H1 (cell line): ENCODE results near the gene ANKS1B. TPM values are rescaled to one million over a fixed set of nuclear protein-coding genes. Genes with fewer than 3 reads are reported as not detected.

Experiments used
- CTCF ChIA-PET: fragments of 300-600 bp; sonication (Branson Sonifier 250); formaldehyde crosslinking; loops from one replicate; lab custom pipeline; 2021; ENCODE audit not compliant: partially characterized antibody; lab: Charles Lee
- POLR2A ChIA-PET: fragments of 300-600 bp; sonication (Branson Sonifier 250); formaldehyde crosslinking; loops from one replicate; lab custom pipeline; 2021; ENCODE audit warnings: inconsistent platforms; ENCODE audit not compliant: partially characterized antibody; lab: Charles Lee
- DNase-seq, 2 experiments: peaks; one replicate each; pipeline versions ENCODE4 v3.0.0 to v3.0.0-alpha.2; 2010 to 2022; ENCODE audit warnings: low spot score in 2 of 2, low read depth in 1 of 2, mixed read lengths in 1 of 2
- FAIRE-seq: peaks from 2 replicates; lab custom pipeline; 2011; peaks lifted over from hg19 to GRCh38; lab: Jason Lieb, UNC
- H2AFZ ChIP-seq: 2 replicates; pipeline ENCODE4 v1.8.1; 2012; ENCODE audit warnings: low read length, inconsistent platforms
- H2AK5ac ChIP-seq: 2 replicates; pipeline ENCODE4 v1.6.1; 2013; ENCODE audit warnings: low read depth, low read length
- H2BK120ac ChIP-seq: replicated peaks from 2 replicates; pipeline ENCODE3; 2013; ENCODE audit warnings: low read depth, low read length, inconsistent platforms
- H2BK12ac ChIP-seq: 2 replicates; pipeline ENCODE4 v1.6.1; 2013; ENCODE audit warnings: low read depth, low read length
- H2BK15ac ChIP-seq: 2 replicates; pipeline ENCODE4 v1.6.1; 2013; ENCODE audit warnings: low read length
- H2BK20ac ChIP-seq: 2 replicates; pipeline ENCODE4 v1.6.1; 2013; ENCODE audit warnings: low read length
- H2BK5ac ChIP-seq: 2 replicates; pipeline ENCODE4 v1.6.1; 2013; ENCODE audit warnings: low read depth, low read length
- H3K14ac ChIP-seq: 2 replicates; pipeline ENCODE4 v1.6.1; 2013; ENCODE audit warnings: inconsistent platforms; ENCODE audit not compliant: insufficient read length
- H3K18ac ChIP-seq: 2 replicates; pipeline ENCODE4 v1.6.1; 2013; ENCODE audit warnings: low read length; ENCODE audit errors: extremely low read depth
- H3K23ac ChIP-seq: 2 replicates; pipeline ENCODE4 v1.6.1; 2013; ENCODE audit warnings: inconsistent platforms; ENCODE audit not compliant: insufficient read length
- H3K23me2 ChIP-seq: 2 replicates; pipeline ENCODE4 v1.6.1; 2013; ENCODE audit warnings: low read depth, low read length
- H3K27ac ChIP-seq: 2 replicates; pipeline ENCODE4 v1.6.1; 2011; ENCODE audit warnings: low read depth, low read length, inconsistent platforms
- H3K27me3 ChIP-seq, 4 experiments: replicated peaks in 1 of 4; 1 replicate in 1 of 4; 2 replicates in 3 of 4; pipeline versions ENCODE4 v1.6.1 to v1.8.1; 2011 to 2013; ENCODE audit warnings: low read length in 3 of 4, mild to moderate bottlenecking in 3 of 4, inconsistent platforms in 2 of 4, mixed read lengths in 2 of 4, moderate library complexity in 1 of 4; ENCODE audit not compliant: control insufficient read depth in 3 of 4, insufficient read depth in 3 of 4; ENCODE audit errors: extremely low read depth in 1 of 4
- H3K36me3 ChIP-seq, 4 experiments: 2 replicates each; pipeline versions ENCODE4 v1.6.1 to v1.8.1; 2011 to 2013; ENCODE audit warnings: mild to moderate bottlenecking in 4 of 4, low read length in 3 of 4, moderate library complexity in 2 of 4, control low read depth in 1 of 4, inconsistent platforms in 1 of 4; ENCODE audit not compliant: insufficient read depth in 4 of 4, control insufficient read depth in 2 of 4
- H3K4ac ChIP-seq: replicated peaks from 2 replicates; pipeline ENCODE3; 2013; ENCODE audit warnings: low read length, low read depth, mixed read lengths, inconsistent platforms; ENCODE audit not compliant: insufficient read length
- H3K4me1 ChIP-seq, 4 experiments: replicated peaks in 1 of 4; 1 replicate in 1 of 4; 2 replicates in 3 of 4; pipeline versions ENCODE4 v1.6.1 to v1.8.1; 2011 to 2013; ENCODE audit warnings: low read length in 3 of 4, inconsistent platforms in 2 of 4, mixed read lengths in 1 of 4; ENCODE audit not compliant: insufficient read depth in 4 of 4, control insufficient read depth in 3 of 4
- H3K4me2 ChIP-seq, 2 experiments: 2 replicates each; pipeline versions ENCODE4 v1.6.1 to v1.8.1; 2011 to 2013; ENCODE audit warnings: low read depth in 2 of 2, low read length in 2 of 2, control low read depth in 1 of 2, inconsistent platforms in 1 of 2, mild to moderate bottlenecking in 1 of 2; ENCODE audit not compliant: insufficient read depth in 1 of 2
- H3K4me3 ChIP-seq, 4 experiments: fragments of 200-600, 300-600 bp in 1 of 4; sonication (generic), shearing (Covaris generic), sonication (Bioruptor Twin) in 1 of 4; 2 replicates each; pipeline versions ENCODE4 v1.5.1 to v1.8.1; 2011 to 2016; ENCODE audit warnings: low read length in 4 of 4, low read depth in 3 of 4, control low read depth in 2 of 4, inconsistent platforms in 2 of 4, mild to moderate bottlenecking in 2 of 4, mixed read lengths in 1 of 4, moderate library complexity in 1 of 4; ENCODE audit not compliant: insufficient read depth in 2 of 4; ENCODE audit errors: extremely low read depth in 1 of 4
- H3K56ac ChIP-seq: replicated peaks from 2 replicates; pipeline ENCODE3; 2013; ENCODE audit warnings: low read depth, mild to moderate bottlenecking, mixed read lengths, low read length, inconsistent platforms; ENCODE audit not compliant: insufficient read length
- H3K79me1 ChIP-seq: 2 replicates; pipeline ENCODE4 v1.6.1; 2013; ENCODE audit warnings: low read depth, low read length, control low read depth
- H3K79me2 ChIP-seq, 2 experiments: 2 replicates each; pipeline versions ENCODE4 v1.6.1 to v1.8.1; 2012 to 2013; ENCODE audit warnings: low read length in 2 of 2, mild to moderate bottlenecking in 2 of 2, inconsistent platforms in 1 of 2; ENCODE audit not compliant: insufficient read depth in 2 of 2, control insufficient read depth in 1 of 2
- H3K9ac ChIP-seq, 4 experiments: replicated peaks in 1 of 4; 1 replicate in 1 of 4; 2 replicates in 3 of 4; pipeline versions ENCODE4 v1.6.1 to v1.8.1; 2011 to 2013; ENCODE audit warnings: low read depth in 3 of 4, low read length in 3 of 4, control low read depth in 2 of 4, mild to moderate bottlenecking in 2 of 4, moderate library complexity in 2 of 4, inconsistent platforms in 1 of 4; ENCODE audit errors: extremely low read depth in 1 of 4
- H3K9me3 ChIP-seq, 2 experiments: 2 replicates each; pipeline versions ENCODE4 v1.6.1 to v1.8.1; 2012 to 2013; ENCODE audit warnings: mild to moderate bottlenecking in 2 of 2, moderate library complexity in 2 of 2, control low read depth in 1 of 2, inconsistent platforms in 1 of 2, low read depth in 1 of 2, low read length in 1 of 2, mixed read lengths in 1 of 2; ENCODE audit not compliant: insufficient read depth in 2 of 2
- H4K20me1 ChIP-seq, 2 experiments: replicated peaks in 1 of 2; 2 replicates each; pipeline versions ENCODE3 to v1.8.1; 2011 to 2013; ENCODE audit warnings: inconsistent platforms in 2 of 2, low read length in 2 of 2, mild to moderate bottlenecking in 1 of 2; ENCODE audit not compliant: insufficient read depth in 2 of 2, control insufficient read depth in 1 of 2
- H4K5ac ChIP-seq: 2 replicates; pipeline ENCODE4 v1.6.1; 2013; ENCODE audit warnings: low read length, low read depth, mixed read lengths, inconsistent platforms; ENCODE audit not compliant: insufficient read length
- H4K8ac ChIP-seq: 2 replicates; pipeline ENCODE4 v1.8.0; 2013; ENCODE audit warnings: mild to moderate bottlenecking, moderate library complexity, low read length, inconsistent platforms; ENCODE audit not compliant: insufficient read depth; ENCODE audit errors: extremely low read depth
- H4K91ac ChIP-seq: replicated peaks from 2 replicates; pipeline ENCODE3; 2013; ENCODE audit warnings: low read length, mixed read lengths, inconsistent platforms; ENCODE audit not compliant: insufficient read length
- MAFK ChIP-seq: IDR thresholded peaks from 2 replicates; pipeline ENCODE4 v1.6.1; 2012; ENCODE audit warnings: low read depth, mild to moderate bottlenecking, improper control_type of control experiment, low read length
- POLR2AphosphoS5 ChIP-seq: IDR thresholded peaks from 2 replicates; pipeline ENCODE4 v1.6.1; 2011; ENCODE audit warnings: low read depth, low read length
- WGBS, 2 experiments: shearing (Covaris generic) in 1 of 2; methylation state at CpG; one replicate each; pipeline versions ENCODE4 v1.1.6 to v1.1.7; 2013 to 2015; ENCODE audit warnings: low lambda C conversion rate in 2 of 2, mixed read lengths in 2 of 2, inconsistent platforms in 1 of 2, low coverage in 1 of 2, missing lambda C conversion rate in 1 of 2; ENCODE audit not compliant: insufficient replicate concordance in 2 of 2, insufficient coverage in 1 of 2, insufficient read length in 1 of 2; ENCODE audit errors: extremely low coverage in 1 of 2, missing lambda C conversion rate in 1 of 2; 5-methylcytosine and 5-hydroxymethylcytosine counted together
- polyA plus RNA-seq, 7 experiments: library from polyadenylated mRNA; depleted of rRNA in 3 of 7; stranded (reverse) in 5 of 7; unstranded in 2 of 7; fragments of >200 nt in 5 of 7; fragments of 200-250 nt in 2 of 7; gene quantifications; 1 replicate in 5 of 7; 2 replicates in 1 of 7; 4 replicates in 1 of 7; pipeline versions ENCODE4 v1.2.1 to v1.2.3, GENCODE V29; 2011 to 2013; ENCODE audit warnings: missing spikeins in 2 of 7, mixed read lengths in 2 of 7
- total RNA-seq: library from RNA; stranded (reverse); fragmentation: NEBNext Ultra II Directional; extraction: Animal tissue kit (Norgen Biotek cat#: 25700); gene quantifications from 2 replicates; pipeline ENCODE4 v1.2.1, GENCODE V29; 2021

ANKS1B gene
- total and polyA plus RNA-seq, 2 of the 8 experiments (the other 6 are each of a cell fraction or from before 2014, with no cell fraction given): 2.7 to 6.1 TPM

DNA sequence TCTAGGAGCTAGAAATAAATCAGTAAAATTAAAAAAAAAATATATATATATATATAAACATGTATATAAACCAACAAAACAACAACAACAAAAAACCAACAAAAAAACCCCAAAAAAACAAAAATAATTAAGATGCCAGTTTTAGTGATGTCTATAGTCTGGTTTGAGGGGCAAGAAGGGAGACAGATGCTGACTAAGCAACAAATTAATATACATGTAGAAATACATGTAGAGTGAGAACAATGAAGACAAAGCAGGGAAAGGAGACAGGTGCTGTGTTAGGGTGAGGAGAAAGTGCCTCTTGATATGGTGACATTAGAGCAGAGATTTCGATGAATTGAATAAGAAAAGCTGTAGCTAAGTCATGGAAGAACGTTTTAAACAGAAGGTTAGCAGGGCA lies 861.8 kb downstream of the ANKS1B start:
- POLR2A ChIA-PET: no interaction called here
- no peaks in the 10 kb centered on the region for H3K23me2 ChIP-seq
- no peak overlapping the region for H4K8ac ChIP-seq
- H2BK20ac ChIP-seq: no peak overlapping the region
- H3K36me3 ChIP-seq: no peaks in the 10 kb centered on the region
- H3K23ac ChIP-seq: no peak overlapping the region
- DNase-seq: no peak
- H3K27me3 ChIP-seq: no peaks in the 10 kb centered on the region
- TF ChIP-seq MAFK: 0 out of 2 replicates have a peak, but pooled peaks have one; percentile 11
- TF ChIP-seq POLR2AphosphoS5: no peak
- TF ChIP-seq, all 59 proteins: peak for 1
- Histone ChIP-seq H3K4me2 (no peak overlapping the region), H2BK15ac (0 out of 2 replicates have a peak overlapping the region, but pooled peaks have one; percentile 5), H2BK5ac (no peak overlapping the region), H3K79me1 (no peaks in the 10 kb centered on the region), H3K14ac (no peak overlapping the region), H3K4me1 (no peaks in the 10 kb centered on the region), H4K91ac (no peak overlapping the region), H2AFZ (no peak overlapping the region), H3K4me3 (no peak overlapping the region), H4K5ac (no peak overlapping the region), H3K9ac (no peak overlapping the region), H3K79me2 (no peaks in the 10 kb centered on the region), H2BK12ac (no peak overlapping the region), H2AK5ac (no peak overlapping the region), H3K56ac (no peak overlapping the region), H3K4ac (no peak overlapping the region), H3K18ac (no peak overlapping the region), H2BK120ac (no peak overlapping the region), H3K27ac (no peak overlapping the region), H3K9me3 (no peaks in the 10 kb centered on the region), H4K20me1 (no peaks in the 10 kb centered on the region)
- WGBS, 2 experiments: 49% methylated on average over 2 of the region's 2 CpGs; no CpG with 5 or more reads in 1 of the 2 experiments
- no peak for FAIRE-seq
- CTCF ChIA-PET: interaction anchor here (1.2 to 1.6 kb wide), 2 partner anchors 32 to 63 kb away, joined by 3 read pairs; no protein-coding TSS in a partner anchor
